GM21367 (cell line): ENCODE measurements around the gene ZNF567.

Experiments
- ATAC-seq: cut with Tn5 transposase; IDR thresholded peaks from one replicate; pipeline ENCODE4 v1.9.1; 2021; ENCODE audit not compliant: unreplicated experiment

The ZNF567 gene

GRCh38 chr19:36750066-36750691 is 62.8 kb downstream of the ZNF567 start:
- ATAC-seq: no peak
